Measurements from ENCODE around the gene PDE4D. TPM values are rescaled to one million over a fixed set of nuclear protein-coding genes. Genes with fewer than 3 reads are reported as not detected.

PDE4D gene
- total RNA-seq, 4 donors from 2014 or later = 15.9 to 66.3 (median 48.7) TPM

- no peak for TF ChIP-seq POLR2A (IDR thresholded peaks at IDR 0.05)
- TF ChIP-seq EP300 (IDR thresholded peaks at IDR 0.05) = no peak
- no peak for TF ChIP-seq CTCF (IDR thresholded peaks at IDR 0.05)
- no peak overlapping the region for H3K4me3 ChIP-seq
- no peaks in the 10 kb centered on the region for H3K9me3 ChIP-seq
- H3K27me3 ChIP-seq = no peaks in the 10 kb centered on the region
- H3K4me1 ChIP-seq = peaks cover 0 to 21% (median 2%) of the 10 kb centered on the region in 4 donors
- no peaks in the 10 kb centered on the region for H3K36me3 ChIP-seq
- H3K27ac ChIP-seq = no peak overlapping the region
- no peak for DNase-seq (ENCODE audit: low spot score in 2 of 2)
- 74 to 90% methylated on average over 5 of the region's 5 CpGs for WGBS, 2 donors
These were observed 707.7 kb downstream of the PDE4D start for GRCh38 chr5:59185757-59186385.

GRCh38 chr5:59184769-59185168, 708.8 kb downstream of the PDE4D start:
- no peaks in the 10 kb centered on the region for H3K36me3 ChIP-seq
- DNase-seq (ENCODE audit: low spot score in 2 of 2) = no peak
- H3K27me3 ChIP-seq = no peaks in the 10 kb centered on the region
- no peak overlapping the region for H3K4me3 ChIP-seq
- TF ChIP-seq EP300 (IDR thresholded peaks at IDR 0.05) (no peak), POLR2A (IDR thresholded peaks at IDR 0.05) (no peak), CTCF (IDR thresholded peaks at IDR 0.05) (no peak)
- H3K4me1 ChIP-seq = peaks cover 0 to 19% (median 2%) of the 10 kb centered on the region in 4 donors
- H3K9me3 ChIP-seq = no peaks in the 10 kb centered on the region
- 91 to 93% methylated on average over 6 of the region's 6 CpGs for WGBS, 2 donors
- H3K27ac ChIP-seq = no peak overlapping the region

GRCh38 chr5:59182760-59183159, 710.8 kb downstream of the PDE4D start:
- H3K27ac ChIP-seq = no peak overlapping the region
- no peaks in the 10 kb centered on the region for H3K9me3 ChIP-seq
- no peak for TF ChIP-seq EP300 (IDR thresholded peaks at IDR 0.05)
- TF ChIP-seq CTCF (IDR thresholded peaks at IDR 0.05) = no peak
- no peak for TF ChIP-seq POLR2A (IDR thresholded peaks at IDR 0.05)
- H3K36me3 ChIP-seq = no peaks in the 10 kb centered on the region
- no peak for DNase-seq (ENCODE audit: low spot score in 2 of 2)
- H3K4me3 ChIP-seq = no peak overlapping the region
- H3K27me3 ChIP-seq = no peaks in the 10 kb centered on the region
- 80 to 90% methylated on average over 3 of the region's 3 CpGs for WGBS, 2 donors
- H3K4me1 ChIP-seq = peaks cover 0 to under 1% (median 0%) of the 10 kb centered on the region in 4 donors

- TF ChIP-seq CTCF (IDR thresholded peaks at IDR 0.05) (no peak), POLR2A (IDR thresholded peaks at IDR 0.05) (no peak), EP300 (IDR thresholded peaks at IDR 0.05) (no peak)
- Histone ChIP-seq H3K36me3 (no peaks in the 10 kb centered on the region), H3K4me3 (no peak overlapping the region), H3K4me1 (no peaks in the 10 kb centered on the region), H3K27ac (no peak overlapping the region), H3K27me3 (no peaks in the 10 kb centered on the region), H3K9me3 (no peaks in the 10 kb centered on the region)
- WGBS, 2 donors = 91 to 97% methylated on average over 2 of the region's 2 CpGs
- no peak for DNase-seq (ENCODE audit: low spot score in 2 of 2)
These were observed 713.0 kb downstream of the PDE4D start for GRCh38 chr5:59180515-59180914.

GRCh38 chr5:59179704-59180103, 713.8 kb downstream of the PDE4D start:
- H3K27ac ChIP-seq = no peak overlapping the region
- TF ChIP-seq CTCF (IDR thresholded peaks at IDR 0.05) (no peak), EP300 (IDR thresholded peaks at IDR 0.05) (no peak), POLR2A (IDR thresholded peaks at IDR 0.05) (no peak)
- no peaks in the 10 kb centered on the region for H3K36me3 ChIP-seq
- H3K4me1 ChIP-seq = no peaks in the 10 kb centered on the region
- no peak overlapping the region for H3K4me3 ChIP-seq
- no peaks in the 10 kb centered on the region for H3K9me3 ChIP-seq
- no peaks in the 10 kb centered on the region for H3K27me3 ChIP-seq
- DNase-seq (ENCODE audit: low spot score in 2 of 2) = no peak
- WGBS, 2 donors = 50 to 54% methylated on average over 2 of the region's 2 CpGs

All from tibial nerve (tissue), 4 donors.